Measurements from ENCODE around the gene TM9SF4. TPM values are rescaled to one million over a fixed set of nuclear protein-coding genes. Genes with fewer than 3 reads are reported as not detected.
A peak's percentile ranks its signal among the peaks of the same experiment; 100 is the strongest.

TM9SF4 gene
- total RNA-seq, 2 donors from 2014 or later = 33.4 TPM

DNA sequence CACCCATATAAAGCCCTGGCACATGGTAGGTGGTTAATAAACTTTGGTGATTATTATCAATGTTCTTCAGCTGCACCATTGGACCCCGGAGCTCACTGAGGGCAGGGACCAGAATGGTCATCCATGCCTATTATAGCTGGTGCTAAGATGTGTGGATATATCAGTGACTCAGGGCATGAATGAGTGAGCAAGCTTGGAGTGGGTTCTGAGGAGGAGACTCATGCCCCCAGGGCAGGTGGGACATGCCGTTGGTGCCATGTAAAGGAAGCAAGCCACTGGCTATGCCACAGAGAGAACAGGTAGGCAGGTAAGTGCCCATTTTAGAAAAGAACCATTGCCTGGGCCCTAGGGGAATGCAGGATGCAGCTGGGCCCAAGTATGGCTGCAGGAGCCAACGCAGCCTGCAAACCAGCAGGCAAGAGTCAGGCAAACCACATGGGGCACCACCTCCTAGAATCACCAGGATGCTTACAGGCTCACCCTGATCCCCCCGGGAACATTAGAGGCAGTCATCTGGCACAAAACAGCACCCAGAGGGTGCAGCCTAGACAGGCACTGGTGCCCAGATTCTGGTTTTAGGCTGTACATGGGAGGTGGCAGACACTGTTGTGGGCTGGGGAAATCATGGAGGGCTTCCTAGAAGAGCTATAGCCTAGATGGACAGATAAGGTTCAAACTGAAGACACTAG lies 74.6 kb downstream of the TM9SF4 start:
- H3K27ac ChIP-seq = no peak overlapping the region
- TF ChIP-seq, protein P1, sequence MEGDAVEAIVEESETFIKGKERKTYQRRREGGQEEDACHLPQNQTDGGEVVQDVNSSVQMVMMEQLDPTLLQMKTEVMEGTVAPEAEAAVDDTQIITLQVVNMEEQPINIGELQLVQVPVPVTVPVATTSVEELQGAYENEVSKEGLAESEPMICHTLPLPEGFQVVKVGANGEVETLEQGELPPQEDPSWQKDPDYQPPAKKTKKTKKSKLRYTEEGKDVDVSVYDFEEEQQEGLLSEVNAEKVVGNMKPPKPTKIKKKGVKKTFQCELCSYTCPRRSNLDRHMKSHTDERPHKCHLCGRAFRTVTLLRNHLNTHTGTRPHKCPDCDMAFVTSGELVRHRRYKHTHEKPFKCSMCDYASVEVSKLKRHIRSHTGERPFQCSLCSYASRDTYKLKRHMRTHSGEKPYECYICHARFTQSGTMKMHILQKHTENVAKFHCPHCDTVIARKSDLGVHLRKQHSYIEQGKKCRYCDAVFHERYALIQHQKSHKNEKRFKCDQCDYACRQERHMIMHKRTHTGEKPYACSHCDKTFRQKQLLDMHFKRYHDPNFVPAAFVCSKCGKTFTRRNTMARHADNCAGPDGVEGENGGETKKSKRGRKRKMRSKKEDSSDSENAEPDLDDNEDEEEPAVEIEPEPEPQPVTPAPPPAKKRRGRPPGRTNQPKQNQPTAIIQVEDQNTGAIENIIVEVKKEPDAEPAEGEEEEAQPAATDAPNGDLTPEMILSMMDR (IDR thresholded peaks at IDR 0.05) = no peak
- DNase-seq (ENCODE audit: low spot score) = no peak

DNA sequence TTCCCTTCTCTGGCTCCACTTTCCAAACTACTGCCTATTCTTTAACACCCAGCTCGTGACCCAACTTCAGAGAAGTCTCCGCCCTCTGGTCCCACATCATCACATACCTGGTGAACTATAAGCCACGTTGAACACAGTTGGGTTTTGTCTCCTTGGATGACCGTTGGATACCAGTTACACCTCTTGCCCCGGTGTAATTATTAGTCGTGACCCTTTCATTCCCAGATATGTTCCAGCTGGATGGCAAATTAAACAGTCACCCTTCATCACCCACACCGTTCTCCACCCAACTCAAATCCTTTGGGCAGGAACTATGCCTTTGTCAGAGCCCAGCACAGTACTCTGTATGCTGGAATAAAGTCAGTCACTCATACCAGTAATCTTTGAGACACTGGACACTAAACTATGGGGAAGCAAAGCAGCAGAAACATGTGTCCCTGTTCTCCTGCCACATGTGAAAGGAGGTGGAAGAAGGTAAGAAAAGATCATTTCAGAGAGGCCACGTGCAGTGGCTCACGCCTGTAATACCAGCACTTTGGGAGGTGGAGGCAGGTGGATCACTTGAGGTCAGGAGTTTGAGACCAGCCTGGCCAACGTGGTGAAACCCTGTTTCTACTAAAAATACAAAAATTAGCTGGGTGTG lies 75.6 kb downstream of the TM9SF4 start:
- Histone ChIP-seq H3K27me3 (replicated peaks; ENCODE audit: insufficient read depth) (no peaks in the 10 kb centered on the region), H3K36me3 (no peaks in the 10 kb centered on the region), H3K4me3 (no peak overlapping the region), H3K27ac (no peak overlapping the region), H3K4me1 (ENCODE audit: control insufficient read depth in 1 of 2, low read depth in 2 of 2) (peaks cover 9 to 13% of the 10 kb centered on the region in 2 donors), H3K9me3 (no peaks in the 10 kb centered on the region)
- TF ChIP-seq, protein P1 (IDR thresholded peaks at IDR 0.05) = no peak
- no peak for DNase-seq (ENCODE audit: low spot score)
- no peak for ATAC-seq (ENCODE audit: insufficient number of reproducible peaks, low FRiP score, low read depth)

More for the DNA sequence above, 74.6 kb downstream of the TM9SF4 start:
- Histone ChIP-seq H3K36me3 (no peaks in the 10 kb centered on the region), H3K9me3 (no peaks in the 10 kb centered on the region), H3K4me1 (ENCODE audit: control insufficient read depth in 1 of 2, low read depth in 2 of 2) (peaks cover 6 to 7% of the 10 kb centered on the region in 2 donors), H3K4me3 (no peak overlapping the region), H3K27me3 (replicated peaks; ENCODE audit: insufficient read depth) (no peaks in the 10 kb centered on the region)
- no peak for ATAC-seq (ENCODE audit: insufficient number of reproducible peaks, low FRiP score, low read depth)

DNA sequence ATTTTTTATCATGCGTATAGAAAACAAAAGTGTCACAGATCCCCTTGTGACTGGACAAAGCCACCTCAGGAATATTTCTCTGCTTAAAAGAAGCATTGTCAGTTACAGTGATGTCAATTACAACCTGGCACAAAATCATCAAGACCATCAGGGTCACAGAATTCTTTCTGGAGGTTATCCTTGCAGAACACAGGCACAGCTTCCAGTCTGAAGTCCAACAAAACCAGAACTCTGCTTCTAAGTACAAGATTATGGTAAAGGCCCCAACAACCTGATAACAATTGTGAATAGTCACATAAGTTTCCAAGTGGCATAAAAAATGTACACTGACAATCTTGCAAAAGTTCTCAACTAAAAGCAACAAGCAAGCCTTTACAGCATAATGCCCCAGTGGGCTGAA lies 77.0 kb downstream of the TM9SF4 start:
- ATAC-seq (ENCODE audit: insufficient number of reproducible peaks, low FRiP score, low read depth) (no peak), DNase-seq (ENCODE audit: low spot score) (no peak)
- TF ChIP-seq, protein P1 (IDR thresholded peaks at IDR 0.05) = no peak
- Histone ChIP-seq H3K4me3 (no peak overlapping the region), H3K27me3 (replicated peaks; ENCODE audit: insufficient read depth) (no peaks in the 10 kb centered on the region), H3K4me1 (ENCODE audit: control insufficient read depth in 1 of 2, low read depth in 2 of 2) (peaks cover 9 to 13% of the 10 kb centered on the region in 2 donors), H3K36me3 (no peaks in the 10 kb centered on the region), H3K27ac (no peak overlapping the region), H3K9me3 (no peaks in the 10 kb centered on the region)

DNA sequence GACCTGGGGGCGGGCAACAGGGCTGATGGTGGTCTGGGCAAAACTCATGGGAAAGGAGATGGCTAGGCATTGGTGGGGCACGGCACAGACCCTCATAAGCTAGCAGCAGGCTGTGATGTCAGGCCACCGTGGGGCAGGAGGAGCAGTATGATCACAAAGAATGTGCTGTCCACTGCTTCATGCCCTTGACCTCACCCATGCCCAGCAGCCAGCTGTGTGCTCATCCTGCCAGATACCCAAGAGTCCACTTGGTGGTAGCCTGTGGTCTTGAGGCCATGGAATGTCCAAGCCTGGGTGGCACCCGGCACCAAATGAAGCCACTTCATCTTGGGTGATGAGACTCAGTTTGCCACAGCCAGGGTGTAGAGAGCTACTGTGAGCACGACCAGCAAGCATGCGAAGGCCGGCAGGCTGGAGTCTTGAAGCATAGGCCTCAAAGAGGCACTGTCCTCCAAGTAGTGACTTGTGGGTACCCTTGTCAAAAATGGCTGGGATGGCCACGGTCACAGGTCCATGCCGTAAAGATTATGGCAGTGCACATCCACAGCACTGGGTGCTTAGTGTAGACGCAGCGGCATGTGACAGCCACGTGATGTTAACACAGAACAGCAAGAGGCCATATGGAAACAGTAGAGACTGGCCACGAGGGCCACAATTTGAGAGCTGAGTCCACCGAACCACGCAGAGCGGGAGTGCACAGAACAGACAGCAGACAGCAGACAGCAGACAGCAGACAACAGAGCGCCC lies 79.0 kb downstream of the TM9SF4 start:
- no peaks in the 10 kb centered on the region for H3K9me3 ChIP-seq
- H3K27me3 ChIP-seq (replicated peaks; ENCODE audit: insufficient read depth) = no peaks in the 10 kb centered on the region
- no peak overlapping the region for H3K27ac ChIP-seq
- H3K4me1 ChIP-seq (ENCODE audit: control insufficient read depth in 1 of 2, low read depth in 2 of 2) = peaks cover 9 to 13% of the 10 kb centered on the region in 2 donors
- ATAC-seq (ENCODE audit: insufficient number of reproducible peaks, low FRiP score, low read depth) = no peak
- no peaks in the 10 kb centered on the region for H3K36me3 ChIP-seq
- TF ChIP-seq, protein P1 (IDR thresholded peaks at IDR 0.05) = no peak
- peak overlapping the region; percentile 88 for H3K4me3 ChIP-seq
- DNase-seq (ENCODE audit: low spot score) = no peak

DNA sequence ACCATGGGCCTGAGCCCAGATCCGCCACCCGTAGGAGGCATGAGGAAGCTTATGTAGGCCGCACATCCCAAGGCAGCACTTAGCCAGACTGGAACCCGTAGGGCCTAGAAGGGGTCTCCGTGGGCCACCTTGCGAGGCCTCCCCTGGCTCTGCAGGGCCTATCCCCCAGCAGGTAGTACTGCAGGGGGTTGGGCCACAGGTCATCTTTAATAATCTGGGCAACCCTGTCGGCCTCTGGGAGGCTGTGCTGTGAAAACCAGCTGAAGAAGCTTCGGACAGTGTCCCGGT lies 79.6 kb downstream of the TM9SF4 start:
- DNase-seq (ENCODE audit: low spot score) (no peak), ATAC-seq (ENCODE audit: insufficient number of reproducible peaks, low FRiP score, low read depth) (no peak)
- no peaks in the 10 kb centered on the region for H3K36me3 ChIP-seq
- peaks cover 9 to 13% of the 10 kb centered on the region in 2 donors for H3K4me1 ChIP-seq (ENCODE audit: control insufficient read depth in 1 of 2, low read depth in 2 of 2)
- TF ChIP-seq, protein P1 (IDR thresholded peaks at IDR 0.05) = no peak
- peak overlapping the region; percentile 88 for H3K4me3 ChIP-seq
- H3K9me3 ChIP-seq = no peaks in the 10 kb centered on the region
- no peaks in the 10 kb centered on the region for H3K27me3 ChIP-seq (replicated peaks; ENCODE audit: insufficient read depth)
- no peak overlapping the region for H3K27ac ChIP-seq

All from thoracic aorta (tissue), 2 donors.